ENCODE results near the gene PRM2. TPM values are rescaled to one million over a fixed set of nuclear protein-coding genes. Genes with fewer than 3 reads are reported as not detected.

Gene PRM2
- total RNA-seq, 1 donor from 2014 or later: not detected

DNA sequence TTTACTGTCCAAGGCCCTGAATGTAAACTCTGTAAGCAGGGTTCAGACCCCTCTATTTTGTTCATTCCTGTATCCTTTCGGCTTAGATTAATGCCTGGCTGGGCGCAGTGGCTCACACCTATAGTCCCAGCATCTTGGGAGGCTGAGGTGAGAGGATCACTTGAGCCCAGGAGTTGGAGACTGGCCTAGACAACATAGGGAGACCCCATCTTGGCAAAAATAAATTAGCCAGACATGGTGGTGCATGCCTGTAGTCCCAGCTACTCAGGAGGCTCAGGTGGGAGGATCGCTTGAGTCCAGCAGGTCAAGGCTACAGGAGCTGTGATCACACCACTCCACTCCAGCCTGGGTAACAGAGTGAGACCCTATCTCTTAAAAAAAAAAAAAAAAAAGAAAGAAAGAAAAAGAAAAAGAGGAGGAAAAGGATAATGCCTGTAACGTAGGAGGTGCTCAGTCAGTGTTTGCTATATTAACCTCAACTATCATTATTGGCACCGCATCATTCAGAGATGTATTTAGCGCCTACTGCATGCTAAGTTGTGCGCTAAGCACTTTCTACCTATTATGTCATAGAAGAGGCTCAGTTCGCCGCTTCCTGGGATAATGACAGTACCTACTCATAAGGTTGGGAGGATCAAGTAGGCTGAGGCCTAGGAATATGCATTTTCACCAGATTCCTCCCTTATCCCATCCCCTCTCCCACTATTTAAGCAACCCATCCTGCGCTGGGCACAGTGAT, 25.3 kb downstream of the PRM2 start:
- intact Hi-C loops (cut with micrococcal nuclease): loop anchor here (10.0 kb wide), 1 partner anchor 104 kb away; no protein-coding TSS in a partner anchor
- no peak for DNase-seq
- no peaks in the 10 kb centered on the region for H3K9me3 ChIP-seq (replicated peaks)
- TF ChIP-seq, protein P1, sequence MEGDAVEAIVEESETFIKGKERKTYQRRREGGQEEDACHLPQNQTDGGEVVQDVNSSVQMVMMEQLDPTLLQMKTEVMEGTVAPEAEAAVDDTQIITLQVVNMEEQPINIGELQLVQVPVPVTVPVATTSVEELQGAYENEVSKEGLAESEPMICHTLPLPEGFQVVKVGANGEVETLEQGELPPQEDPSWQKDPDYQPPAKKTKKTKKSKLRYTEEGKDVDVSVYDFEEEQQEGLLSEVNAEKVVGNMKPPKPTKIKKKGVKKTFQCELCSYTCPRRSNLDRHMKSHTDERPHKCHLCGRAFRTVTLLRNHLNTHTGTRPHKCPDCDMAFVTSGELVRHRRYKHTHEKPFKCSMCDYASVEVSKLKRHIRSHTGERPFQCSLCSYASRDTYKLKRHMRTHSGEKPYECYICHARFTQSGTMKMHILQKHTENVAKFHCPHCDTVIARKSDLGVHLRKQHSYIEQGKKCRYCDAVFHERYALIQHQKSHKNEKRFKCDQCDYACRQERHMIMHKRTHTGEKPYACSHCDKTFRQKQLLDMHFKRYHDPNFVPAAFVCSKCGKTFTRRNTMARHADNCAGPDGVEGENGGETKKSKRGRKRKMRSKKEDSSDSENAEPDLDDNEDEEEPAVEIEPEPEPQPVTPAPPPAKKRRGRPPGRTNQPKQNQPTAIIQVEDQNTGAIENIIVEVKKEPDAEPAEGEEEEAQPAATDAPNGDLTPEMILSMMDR (IDR thresholded peaks at IDR 0.05; ENCODE audit: borderline replicate concordance): no peak
- H3K27ac ChIP-seq (replicated peaks): no peak overlapping the region
- H3K27me3 ChIP-seq (ENCODE audit: low read depth): no peaks in the 10 kb centered on the region
- H3K4me3 ChIP-seq: no peak overlapping the region
- peaks cover 25% of the 10 kb centered on the region for H3K4me1 ChIP-seq
- H3K36me3 ChIP-seq: no peaks in the 10 kb centered on the region

- Histone ChIP-seq H3K4me3 (no peak overlapping the region), H3K27me3 (ENCODE audit: low read depth) (no peaks in the 10 kb centered on the region), H3K4me1 (peaks cover 19% of the 10 kb centered on the region), H3K36me3 (no peaks in the 10 kb centered on the region), H3K9me3 (replicated peaks) (no peaks in the 10 kb centered on the region), H3K27ac (replicated peaks) (no peak overlapping the region)
- TF ChIP-seq, protein P1 (IDR thresholded peaks at IDR 0.05; ENCODE audit: borderline replicate concordance): no peak
- no peak for DNase-seq
- intact Hi-C loops (cut with micrococcal nuclease): loop anchor here (10.0 kb wide), 1 partner anchor 105 kb away; no protein-coding TSS in a partner anchor
Measured at GRCh38 chr16:11250091-11250785, 26.0 kb downstream of the PRM2 start.

DNA sequence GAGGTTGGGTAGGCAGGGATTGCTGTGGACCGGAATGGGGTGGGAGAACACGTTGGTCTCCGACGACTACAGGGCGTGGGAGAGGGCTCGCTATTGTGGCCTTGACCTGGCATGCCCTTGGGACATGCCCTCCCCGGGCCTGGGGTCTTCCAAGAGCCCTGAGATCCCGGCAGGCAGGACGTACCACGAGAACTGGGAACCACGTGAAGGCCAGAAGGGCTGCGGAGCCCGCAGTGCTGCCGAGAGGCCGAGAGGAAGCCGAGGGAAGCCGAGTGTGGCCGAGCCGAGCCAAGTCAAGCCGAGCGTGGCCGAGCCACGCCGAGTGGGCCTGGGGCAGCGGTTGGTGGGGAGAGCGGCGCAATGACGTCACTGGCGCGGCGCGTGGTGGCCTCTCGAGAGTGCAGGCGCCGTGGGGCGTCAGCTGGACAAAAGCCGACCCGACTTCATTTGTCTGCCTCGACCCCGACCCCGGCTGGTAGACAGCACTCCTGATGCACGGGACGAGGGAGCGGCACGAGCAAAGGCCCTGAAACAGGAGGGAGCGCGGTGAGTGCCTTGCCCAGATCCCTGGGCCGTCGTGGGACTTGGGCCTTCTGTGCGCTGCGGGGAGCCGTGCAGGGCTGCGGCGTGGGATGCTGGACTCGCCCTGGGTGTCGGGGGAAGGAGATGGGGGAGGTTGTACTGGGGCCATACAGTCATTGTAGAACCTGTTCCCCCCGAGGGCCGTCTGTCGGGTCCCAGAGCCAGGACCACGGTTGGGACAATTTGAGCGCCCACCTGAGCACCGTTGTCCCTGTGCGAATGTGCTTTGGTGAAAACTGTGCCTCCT, 26.8 kb downstream of the PRM2 start:
- H3K36me3 ChIP-seq: no peaks in the 10 kb centered on the region
- no peak overlapping the region for H3K4me3 ChIP-seq
- H3K4me1 ChIP-seq: peaks cover 11% of the 10 kb centered on the region
- DNase-seq: no peak
- H3K27me3 ChIP-seq (ENCODE audit: low read depth): no peaks in the 10 kb centered on the region
- TF ChIP-seq, protein P1 (IDR thresholded peaks at IDR 0.05; ENCODE audit: borderline replicate concordance): no peak
- H3K9me3 ChIP-seq (replicated peaks): no peaks in the 10 kb centered on the region
- H3K27ac ChIP-seq (replicated peaks): no peak overlapping the region
- intact Hi-C loops (cut with micrococcal nuclease): loop anchor here (10.0 kb wide), 1 partner anchor 105 kb away; no protein-coding TSS in a partner anchor

- Histone ChIP-seq H3K4me1 (no peaks in the 10 kb centered on the region), H3K27ac (replicated peaks) (no peak overlapping the region), H3K4me3 (no peak overlapping the region), H3K27me3 (ENCODE audit: low read depth) (no peaks in the 10 kb centered on the region), H3K36me3 (no peaks in the 10 kb centered on the region), H3K9me3 (replicated peaks) (no peaks in the 10 kb centered on the region)
- intact Hi-C loops (cut with micrococcal nuclease): no loop called here
- TF ChIP-seq, protein P1 (IDR thresholded peaks at IDR 0.05; ENCODE audit: borderline replicate concordance): no peak
- no peak for DNase-seq
Measured at GRCh38 chr16:11248133-11248532, 28.1 kb downstream of the PRM2 start.

DNA sequence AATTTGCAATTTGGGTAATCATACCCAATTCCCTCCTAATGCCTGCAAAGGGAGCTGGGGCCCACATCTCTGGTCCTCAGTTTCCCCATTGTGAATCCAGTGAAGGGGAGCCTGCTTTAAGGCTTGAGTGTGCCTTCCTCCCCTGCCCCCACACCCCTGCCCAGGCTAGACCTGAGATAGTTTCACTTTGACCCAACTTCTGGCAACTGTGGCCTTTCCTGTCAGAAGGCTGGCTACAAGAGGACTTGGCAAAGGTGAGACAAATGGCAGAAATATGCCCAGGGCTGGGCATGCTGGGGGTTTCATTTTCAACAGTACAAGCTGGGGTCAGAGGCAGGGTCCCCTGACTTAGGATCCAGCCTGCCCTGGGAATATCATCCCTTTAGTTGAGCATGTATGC, 30.3 kb downstream of the PRM2 start:
- no peaks in the 10 kb centered on the region for H3K4me1 ChIP-seq
- no peaks in the 10 kb centered on the region for H3K36me3 ChIP-seq
- TF ChIP-seq, protein P1 (IDR thresholded peaks at IDR 0.05; ENCODE audit: borderline replicate concordance): no peak
- no peaks in the 10 kb centered on the region for H3K27me3 ChIP-seq (ENCODE audit: low read depth)
- DNase-seq: no peak
- no peak overlapping the region for H3K27ac ChIP-seq (replicated peaks)
- no peaks in the 10 kb centered on the region for H3K9me3 ChIP-seq (replicated peaks)
- intact Hi-C loops (cut with micrococcal nuclease): no loop called here
- H3K4me3 ChIP-seq: no peak overlapping the region

Data from left ventricle myocardium inferior (tissue), 1 donor.